ENCODE measurements around the gene KCNJ14.

Gene KCNJ14

GRCh38 chr19:48445606-48446481, 9.5 kb upstream of the KCNJ14 start, which contains the start of gene GRWD1:
Gene GRWD1, plus strand, starts transcription at chr19:48445983. Its CDS starts 23 bp downstream, at chr19:48446006.
- ATAC-seq = peak; percentile 87
- TF ChIP-seq SNAI2 (CRISPR knock-in tag; IDR thresholded peaks at IDR 0.05) (no peak), ZFP3 (CRISPR knock-in tag; IDR thresholded peaks at IDR 0.05) (no peak), TOX (CRISPR knock-in tag; IDR thresholded peaks at IDR 0.05; ENCODE audit: borderline replicate concordance) (no peak), ZNF8 (CRISPR knock-in tag; IDR thresholded peaks at IDR 0.05) (no peak), ISL1 (CRISPR knock-in tag; IDR thresholded peaks at IDR 0.05) (no peak), ARNTL (CRISPR knock-in tag; IDR thresholded peaks at IDR 0.05; ENCODE audit: borderline replicate concordance, low read depth) (no peak), PPARA (CRISPR knock-in tag; IDR thresholded peaks at IDR 0.05; ENCODE audit: borderline replicate concordance) (no peak), CSDC2 (CRISPR knock-in tag; IDR thresholded peaks at IDR 0.05) (no peak), ZNF70 (CRISPR knock-in tag; IDR thresholded peaks at IDR 0.05) (no peak), BACH2 (CRISPR knock-in tag; IDR thresholded peaks at IDR 0.05; ENCODE audit: borderline replicate concordance) (no peak), CREB5 (CRISPR knock-in tag; IDR thresholded peaks at IDR 0.05; ENCODE audit: low read depth) (no peak), ESRRG (CRISPR knock-in tag; IDR thresholded peaks at IDR 0.05) (no peak), ZFP30 (CRISPR knock-in tag; IDR thresholded peaks at IDR 0.05) (no peak), OSR1 (CRISPR knock-in tag; IDR thresholded peaks at IDR 0.05) (no peak), ZNF565 (CRISPR knock-in tag; conservative IDR thresholded peaks at IDR 0.05; ENCODE audit: low read depth) (no peak), RARB (CRISPR knock-in tag; IDR thresholded peaks at IDR 0.05) (no peak)
- TF ChIP-seq, protein P1, sequence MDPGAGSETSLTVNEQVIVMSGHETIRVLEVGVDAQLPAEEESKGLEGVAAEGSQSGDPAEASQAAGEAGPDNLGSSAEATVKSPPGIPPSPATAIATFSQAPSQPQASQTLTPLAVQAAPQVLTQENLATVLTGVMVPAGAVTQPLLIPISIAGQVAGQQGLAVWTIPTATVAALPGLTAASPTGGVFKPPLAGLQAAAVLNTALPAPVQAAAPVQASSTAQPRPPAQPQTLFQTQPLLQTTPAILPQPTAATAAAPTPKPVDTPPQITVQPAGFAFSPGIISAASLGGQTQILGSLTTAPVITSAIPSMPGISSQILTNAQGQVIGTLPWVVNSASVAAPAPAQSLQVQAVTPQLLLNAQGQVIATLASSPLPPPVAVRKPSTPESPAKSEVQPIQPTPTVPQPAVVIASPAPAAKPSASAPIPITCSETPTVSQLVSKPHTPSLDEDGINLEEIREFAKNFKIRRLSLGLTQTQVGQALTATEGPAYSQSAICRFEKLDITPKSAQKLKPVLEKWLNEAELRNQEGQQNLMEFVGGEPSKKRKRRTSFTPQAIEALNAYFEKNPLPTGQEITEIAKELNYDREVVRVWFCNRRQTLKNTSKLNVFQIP (CRISPR knock-in tag; IDR thresholded peaks at IDR 0.05; ENCODE audit: borderline replicate concordance, low read depth) = no peak
- TF ChIP-seq, protein P2, sequence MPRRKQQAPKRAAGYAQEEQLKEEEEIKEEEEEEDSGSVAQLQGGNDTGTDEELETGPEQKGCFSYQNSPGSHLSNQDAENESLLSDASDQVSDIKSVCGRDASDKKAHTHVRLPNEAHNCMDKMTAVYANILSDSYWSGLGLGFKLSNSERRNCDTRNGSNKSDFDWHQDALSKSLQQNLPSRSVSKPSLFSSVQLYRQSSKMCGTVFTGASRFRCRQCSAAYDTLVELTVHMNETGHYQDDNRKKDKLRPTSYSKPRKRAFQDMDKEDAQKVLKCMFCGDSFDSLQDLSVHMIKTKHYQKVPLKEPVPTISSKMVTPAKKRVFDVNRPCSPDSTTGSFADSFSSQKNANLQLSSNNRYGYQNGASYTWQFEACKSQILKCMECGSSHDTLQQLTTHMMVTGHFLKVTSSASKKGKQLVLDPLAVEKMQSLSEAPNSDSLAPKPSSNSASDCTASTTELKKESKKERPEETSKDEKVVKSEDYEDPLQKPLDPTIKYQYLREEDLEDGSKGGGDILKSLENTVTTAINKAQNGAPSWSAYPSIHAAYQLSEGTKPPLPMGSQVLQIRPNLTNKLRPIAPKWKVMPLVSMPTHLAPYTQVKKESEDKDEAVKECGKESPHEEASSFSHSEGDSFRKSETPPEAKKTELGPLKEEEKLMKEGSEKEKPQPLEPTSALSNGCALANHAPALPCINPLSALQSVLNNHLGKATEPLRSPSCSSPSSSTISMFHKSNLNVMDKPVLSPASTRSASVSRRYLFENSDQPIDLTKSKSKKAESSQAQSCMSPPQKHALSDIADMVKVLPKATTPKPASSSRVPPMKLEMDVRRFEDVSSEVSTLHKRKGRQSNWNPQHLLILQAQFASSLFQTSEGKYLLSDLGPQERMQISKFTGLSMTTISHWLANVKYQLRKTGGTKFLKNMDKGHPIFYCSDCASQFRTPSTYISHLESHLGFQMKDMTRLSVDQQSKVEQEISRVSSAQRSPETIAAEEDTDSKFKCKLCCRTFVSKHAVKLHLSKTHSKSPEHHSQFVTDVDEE (CRISPR knock-in tag; IDR thresholded peaks at IDR 0.05) = no peak
- TF ChIP-seq, protein P3, sequence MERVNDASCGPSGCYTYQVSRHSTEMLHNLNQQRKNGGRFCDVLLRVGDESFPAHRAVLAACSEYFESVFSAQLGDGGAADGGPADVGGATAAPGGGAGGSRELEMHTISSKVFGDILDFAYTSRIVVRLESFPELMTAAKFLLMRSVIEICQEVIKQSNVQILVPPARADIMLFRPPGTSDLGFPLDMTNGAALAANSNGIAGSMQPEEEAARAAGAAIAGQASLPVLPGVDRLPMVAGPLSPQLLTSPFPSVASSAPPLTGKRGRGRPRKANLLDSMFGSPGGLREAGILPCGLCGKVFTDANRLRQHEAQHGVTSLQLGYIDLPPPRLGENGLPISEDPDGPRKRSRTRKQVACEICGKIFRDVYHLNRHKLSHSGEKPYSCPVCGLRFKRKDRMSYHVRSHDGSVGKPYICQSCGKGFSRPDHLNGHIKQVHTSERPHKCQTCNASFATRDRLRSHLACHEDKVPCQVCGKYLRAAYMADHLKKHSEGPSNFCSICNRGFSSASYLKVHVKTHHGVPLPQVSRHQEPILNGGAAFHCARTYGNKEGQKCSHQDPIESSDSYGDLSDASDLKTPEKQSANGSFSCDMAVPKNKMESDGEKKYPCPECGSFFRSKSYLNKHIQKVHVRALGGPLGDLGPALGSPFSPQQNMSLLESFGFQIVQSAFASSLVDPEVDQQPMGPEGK (CRISPR knock-in tag; IDR thresholded peaks at IDR 0.05; ENCODE audit: borderline replicate concordance) = no peak

- no peak for ATAC-seq
- TF ChIP-seq ZNF70 (CRISPR knock-in tag; IDR thresholded peaks at IDR 0.05) (no peak), ZFP3 (CRISPR knock-in tag; IDR thresholded peaks at IDR 0.05) (no peak), ZFP30 (CRISPR knock-in tag; IDR thresholded peaks at IDR 0.05) (no peak), PPARA (CRISPR knock-in tag; IDR thresholded peaks at IDR 0.05; ENCODE audit: borderline replicate concordance) (no peak), GLIS3 (CRISPR knock-in tag; IDR thresholded peaks at IDR 0.05) (no peak), BACH2 (CRISPR knock-in tag; IDR thresholded peaks at IDR 0.05; ENCODE audit: borderline replicate concordance) (no peak), CREB5 (CRISPR knock-in tag; IDR thresholded peaks at IDR 0.05; ENCODE audit: low read depth) (no peak), TOX (CRISPR knock-in tag; IDR thresholded peaks at IDR 0.05; ENCODE audit: borderline replicate concordance) (no peak), ZNF565 (CRISPR knock-in tag; conservative IDR thresholded peaks at IDR 0.05; ENCODE audit: low read depth) (no peak)
- TF ChIP-seq, protein P2 (CRISPR knock-in tag; IDR thresholded peaks at IDR 0.05) = no peak
- TF ChIP-seq, protein P3 (CRISPR knock-in tag; IDR thresholded peaks at IDR 0.05; ENCODE audit: borderline replicate concordance) = no peak
These were observed 8.8 kb upstream of the KCNJ14 start for GRCh38 chr19:48446579-48446978.
